NCI-H2227 treated with DMSO at 0.1 percent for 48 hours (cell line): Measurements from ENCODE around the gene IRAG1.

Source experiments
- DNase-seq: peaks from one replicate; lab custom pipeline; 2025; lab: John Stamatoyannopoulos, UW

Gene IRAG1

DNA sequence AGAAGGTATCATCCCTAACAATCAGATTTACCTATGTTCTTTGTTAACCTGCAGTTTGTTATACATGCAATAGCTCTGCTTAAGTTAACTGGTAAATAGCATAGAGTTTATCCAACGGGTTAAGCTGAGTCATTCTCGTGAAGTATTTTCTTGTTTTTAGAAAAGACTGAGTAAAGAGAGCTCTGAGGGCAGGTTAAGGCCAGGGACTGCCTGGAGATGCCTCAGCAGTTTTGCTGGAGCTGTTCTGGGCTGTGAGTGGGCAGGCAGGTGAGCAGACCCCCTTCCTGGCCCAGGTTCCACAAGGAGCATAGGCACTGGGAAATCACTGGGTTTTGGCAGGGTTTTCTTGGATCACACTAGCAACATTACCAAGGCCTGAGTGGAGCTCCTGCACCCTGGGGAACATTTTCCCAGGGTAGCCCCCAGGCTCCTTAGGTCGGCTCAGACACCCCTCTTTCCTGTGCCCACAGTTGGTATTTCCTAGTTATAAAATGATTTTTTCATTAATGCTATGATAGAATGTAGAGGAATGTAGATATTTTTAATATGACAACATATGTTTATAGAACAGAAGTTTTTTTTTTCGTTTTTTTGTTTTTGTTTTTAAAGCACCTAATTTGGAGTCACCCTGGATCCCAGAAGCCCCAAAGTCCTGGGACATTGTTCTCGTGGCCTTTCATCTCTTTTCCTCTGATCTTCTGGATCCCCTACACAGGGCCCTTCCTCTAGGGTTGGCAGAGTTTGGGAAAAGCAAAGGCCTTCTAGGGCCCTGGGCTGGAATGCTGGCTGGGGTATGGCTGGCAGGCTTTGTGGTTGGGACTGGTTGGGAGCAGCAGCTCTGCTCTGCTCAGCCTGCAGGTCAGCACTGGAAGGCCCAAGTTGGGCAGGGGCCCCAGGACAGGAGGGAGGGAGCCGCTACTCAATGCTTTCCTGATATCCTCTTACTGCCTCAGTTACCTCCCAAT, 26.7 kb downstream of the IRAG1 start:
- DNase-seq: no peak

DNA sequence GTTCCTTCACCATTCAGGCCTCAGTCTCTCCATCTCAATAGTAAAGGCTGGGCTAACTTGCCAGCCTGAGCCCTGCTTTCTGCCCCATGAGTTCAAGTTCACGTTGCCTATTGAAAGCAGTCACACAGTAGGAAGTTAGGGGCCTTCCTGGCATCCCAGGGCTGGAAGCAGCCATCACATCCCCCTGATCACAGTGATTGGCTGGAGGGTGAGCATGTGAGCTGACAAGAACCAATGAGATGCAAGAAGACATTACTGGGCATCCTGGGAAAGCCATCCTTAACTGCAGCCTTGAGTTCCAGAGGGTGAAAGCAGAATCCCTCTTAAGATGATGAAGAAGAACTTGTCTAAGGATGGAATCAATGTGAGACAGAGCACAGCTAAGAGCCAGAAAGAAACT, 29.1 kb downstream of the IRAG1 start:
- DNase-seq: no peak

DNA sequence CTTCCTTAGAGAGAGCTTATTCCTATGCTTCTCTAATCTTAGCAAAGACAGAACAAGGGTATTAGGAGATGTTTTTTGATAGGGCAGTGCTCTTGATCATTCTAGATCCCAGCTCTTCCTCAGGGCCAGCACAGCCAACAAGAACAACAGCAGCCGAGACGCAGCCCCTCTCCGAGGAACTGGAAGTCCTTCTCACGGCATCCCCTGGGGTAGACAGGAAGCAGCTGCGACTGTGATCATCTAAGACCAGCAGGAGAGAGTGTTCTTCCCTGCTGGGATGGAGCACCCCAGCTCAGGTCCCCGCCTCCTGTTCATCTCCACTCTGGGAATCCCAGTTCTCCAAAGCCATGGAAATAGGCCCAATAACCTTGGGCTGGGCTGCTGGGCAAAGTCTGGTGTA, 29.6 kb downstream of the IRAG1 start:
- no peak for DNase-seq

DNA sequence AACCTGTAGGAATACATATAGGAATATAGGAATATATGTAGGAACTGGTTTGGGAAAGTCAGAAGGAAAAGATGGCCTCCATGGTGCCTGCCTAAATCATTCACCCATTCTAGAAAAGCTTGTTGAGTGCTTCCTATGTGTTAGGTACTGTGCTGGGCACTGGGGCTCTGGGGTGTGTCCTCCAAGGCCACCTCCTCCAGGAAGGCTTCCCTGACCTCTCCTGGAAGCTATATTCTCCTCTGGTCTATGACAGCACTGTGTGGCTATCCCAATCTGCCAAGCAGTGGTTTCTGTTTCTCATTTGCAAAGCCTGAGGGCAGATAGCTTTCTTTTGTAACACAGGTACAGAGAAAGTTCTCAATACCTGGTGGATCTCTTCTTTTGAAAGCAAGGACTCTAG, 30.2 kb downstream of the IRAG1 start:
- DNase-seq: no peak

DNA sequence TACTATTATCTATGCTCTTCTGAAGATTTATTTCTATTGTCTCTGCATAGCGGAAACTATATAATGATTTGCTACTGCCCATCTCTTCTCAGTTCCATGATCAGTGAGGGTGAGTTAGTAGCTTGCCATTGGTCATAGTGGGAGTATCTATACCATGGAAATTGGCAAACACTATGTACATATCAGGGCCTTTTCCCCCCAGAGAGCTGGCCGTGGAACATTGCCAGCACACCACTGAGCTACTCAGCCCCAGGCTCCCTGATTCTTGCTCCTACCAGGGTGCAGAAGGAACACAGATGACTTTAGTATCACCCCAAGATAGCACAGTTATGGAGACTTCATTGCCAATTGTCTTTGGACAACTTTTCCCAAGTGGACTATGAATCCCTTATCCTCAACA, 33.2 kb downstream of the IRAG1 start:
- no peak for DNase-seq

DNA sequence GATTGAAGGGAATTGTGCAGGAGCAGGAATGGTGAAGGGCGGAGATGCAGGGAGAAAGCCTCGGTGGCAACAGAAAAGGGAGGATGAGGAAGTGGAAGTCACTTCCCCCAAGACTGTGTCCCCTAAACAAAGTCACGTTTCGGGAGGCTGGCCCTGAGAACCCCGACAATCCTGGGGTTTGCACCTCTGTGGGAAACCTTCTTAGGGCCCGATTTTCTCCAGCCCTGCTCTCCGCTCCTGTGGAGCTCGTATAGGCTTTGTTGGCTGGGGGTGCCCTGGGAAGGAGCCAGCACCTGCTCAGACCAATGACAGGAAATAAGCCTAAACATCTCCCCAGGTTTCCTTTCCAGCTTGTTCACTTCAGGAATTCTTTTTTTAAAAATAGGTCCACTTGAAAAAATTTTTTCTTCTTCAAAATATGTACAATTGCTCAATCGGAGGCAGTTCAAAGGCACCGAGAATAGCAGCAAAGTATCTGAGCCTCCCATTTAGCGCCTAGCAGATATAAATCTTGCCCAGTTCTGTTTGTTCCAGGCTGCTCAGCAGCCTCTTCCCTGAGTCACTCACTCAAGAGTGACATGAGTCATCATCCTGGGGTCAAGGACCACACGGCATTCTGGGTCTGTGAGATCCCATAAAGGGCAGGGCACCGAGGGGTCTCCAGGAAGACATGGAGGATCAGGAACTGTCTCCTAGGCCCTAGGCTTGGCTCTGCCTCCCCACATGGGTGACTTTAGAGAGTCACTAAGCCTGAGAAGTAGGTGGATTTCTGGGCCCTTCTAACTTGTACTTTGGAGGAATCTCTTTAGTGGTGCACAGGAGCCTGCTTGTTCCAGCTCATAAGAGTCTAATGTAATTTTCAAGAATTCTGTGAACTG, 34.0 kb downstream of the IRAG1 start:
- no peak for DNase-seq

DNA sequence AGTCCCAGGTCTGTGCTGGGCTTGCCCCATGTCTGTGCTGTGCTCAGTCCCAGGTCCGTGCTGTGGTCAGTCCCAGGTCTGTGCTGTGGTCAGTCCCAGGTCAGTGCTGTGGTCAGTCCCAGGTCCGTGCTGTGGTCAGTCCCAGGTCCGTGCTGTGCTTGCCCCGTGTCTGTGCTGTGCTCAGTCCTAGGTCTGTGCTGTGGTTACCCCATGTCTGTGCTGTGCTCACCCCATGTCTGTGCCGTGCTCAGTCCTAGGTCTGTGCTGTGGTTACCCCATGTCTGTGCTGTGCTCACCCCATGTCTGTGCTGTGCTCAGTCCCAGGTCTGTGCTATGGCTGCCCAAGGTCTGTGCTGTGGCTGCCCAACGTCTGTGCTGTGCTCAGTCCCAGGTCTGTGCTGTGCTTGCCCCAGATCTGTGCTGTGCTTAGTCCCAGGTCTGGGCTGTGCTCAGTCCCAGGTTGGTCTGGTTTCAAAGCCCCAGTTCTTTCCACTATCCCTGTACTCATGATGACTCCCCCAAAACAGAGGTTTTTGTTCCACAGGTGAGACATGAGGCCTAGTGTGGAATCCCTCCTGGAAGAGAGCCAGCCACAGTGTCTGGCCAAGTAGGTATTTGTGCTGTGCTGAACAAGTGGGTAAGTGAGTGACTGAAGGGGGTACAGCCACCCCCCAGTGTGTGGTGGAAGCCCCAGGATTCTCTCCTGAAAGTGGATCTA, 34.8 kb downstream of the IRAG1 start:
- no peak for DNase-seq

DNA sequence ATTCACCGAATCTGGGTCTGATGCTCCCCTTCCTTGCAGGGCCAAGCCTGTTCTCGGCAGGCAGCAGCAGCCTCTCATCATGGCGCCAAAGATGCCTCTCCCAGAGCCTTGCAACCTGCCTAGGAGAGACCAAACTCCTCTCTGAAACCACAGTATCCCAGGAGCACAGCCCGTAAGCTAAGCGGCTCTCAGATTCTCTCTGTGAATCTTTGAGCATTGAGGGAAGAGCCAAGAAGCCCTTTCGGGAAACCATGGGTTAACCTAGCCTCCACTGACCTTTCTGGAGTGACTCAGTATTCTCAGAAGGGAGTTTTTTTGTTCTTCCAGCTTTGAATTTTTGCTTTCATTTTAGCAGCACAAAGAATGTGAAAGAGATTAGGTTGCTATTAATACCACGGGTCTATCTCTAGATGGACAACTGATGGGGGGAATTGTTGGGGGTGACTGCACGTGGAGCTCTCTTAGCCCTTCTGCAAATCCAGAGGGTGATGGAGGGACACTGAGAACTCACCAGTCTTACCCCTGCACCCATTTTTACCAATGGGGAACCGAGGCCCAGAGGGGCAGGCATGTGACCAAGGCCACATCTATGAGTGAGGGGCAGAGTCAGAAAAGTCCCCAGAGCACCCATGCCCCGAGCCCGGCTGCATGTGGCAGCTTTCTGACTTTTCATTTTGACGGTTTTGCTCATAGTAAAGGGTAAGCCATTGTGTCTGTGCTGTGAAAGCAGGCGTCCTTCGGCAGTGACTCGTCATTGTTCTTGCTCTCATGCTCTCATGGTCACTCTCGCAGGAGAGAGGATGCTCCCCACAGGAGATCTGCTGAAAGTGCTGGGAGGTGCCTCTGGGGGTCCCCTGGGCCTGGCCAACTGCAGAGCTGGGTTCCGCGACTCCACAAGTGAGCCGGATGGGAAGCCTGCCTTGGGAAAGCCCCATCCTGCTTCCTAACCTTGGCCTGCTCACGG, 36.0 kb downstream of the IRAG1 start:
- DNase-seq: no peak

DNA sequence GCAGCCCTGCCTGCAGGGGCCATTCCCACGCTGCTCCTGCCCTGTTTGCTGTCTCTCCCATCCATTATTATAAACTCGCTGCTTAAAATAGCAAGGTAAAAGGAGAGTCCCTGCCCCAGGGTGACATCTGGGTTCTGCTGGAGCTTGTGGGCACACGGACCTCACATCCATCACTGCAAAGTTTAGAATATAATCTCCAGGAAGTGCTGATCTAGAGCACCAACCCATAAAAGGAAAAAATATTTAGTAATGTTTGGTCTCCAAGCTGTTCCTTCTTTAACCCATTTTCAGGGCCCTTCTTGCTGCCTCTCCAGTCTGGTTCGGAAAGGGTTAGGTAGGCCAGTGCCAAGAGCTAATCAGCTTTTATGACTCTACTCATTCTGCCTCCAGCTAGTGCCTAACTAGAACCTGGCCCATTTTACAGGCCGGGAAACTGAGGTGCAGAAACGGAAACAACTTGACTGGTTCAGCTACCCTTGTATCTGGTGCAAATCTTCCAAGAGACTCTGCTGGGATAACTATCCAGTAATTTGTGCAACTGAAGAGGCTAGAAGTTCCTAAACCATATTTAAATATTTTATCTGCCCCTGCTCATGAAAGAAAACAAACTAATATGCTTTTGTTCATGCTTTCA, 37.5 kb downstream of the IRAG1 start:
- no peak for DNase-seq

DNA sequence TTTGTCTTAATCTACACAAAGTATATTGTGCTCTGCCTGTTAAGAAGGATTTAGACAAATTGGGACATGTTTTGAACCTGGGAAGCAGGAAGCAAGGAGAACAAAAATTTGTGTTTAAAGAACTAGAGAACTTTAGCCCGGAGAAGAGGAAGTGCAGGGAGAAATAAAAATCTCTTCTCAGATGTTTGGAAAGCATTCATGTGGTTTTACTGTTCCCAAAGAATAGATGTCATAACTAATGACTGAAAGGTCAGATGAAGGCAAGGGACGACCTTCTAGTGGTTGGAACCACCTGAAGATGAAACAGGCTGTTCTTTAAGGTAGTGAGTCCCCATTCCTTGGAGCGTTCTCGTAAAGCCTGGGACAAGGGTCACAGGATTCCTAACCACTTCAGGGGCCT, 38.3 kb downstream of the IRAG1 start:
- DNase-seq: no peak

DNA sequence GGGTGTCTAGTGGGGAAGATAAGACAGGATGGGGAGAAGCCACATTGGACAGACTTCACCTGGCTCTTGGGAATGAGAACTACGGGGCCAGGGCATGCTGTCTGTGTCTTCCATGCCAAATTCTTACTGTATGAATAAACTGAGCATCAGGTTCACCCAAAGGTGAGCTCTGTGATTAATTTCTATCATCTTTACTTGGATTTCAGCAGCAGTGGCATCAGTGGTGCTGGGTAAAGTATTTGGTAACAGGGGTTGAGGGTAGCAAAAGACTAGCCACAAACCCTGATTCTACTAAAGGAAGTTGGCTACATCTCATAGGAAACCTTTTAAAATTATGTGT, 38.8 kb downstream of the IRAG1 start:
- DNase-seq: no peak

DNA sequence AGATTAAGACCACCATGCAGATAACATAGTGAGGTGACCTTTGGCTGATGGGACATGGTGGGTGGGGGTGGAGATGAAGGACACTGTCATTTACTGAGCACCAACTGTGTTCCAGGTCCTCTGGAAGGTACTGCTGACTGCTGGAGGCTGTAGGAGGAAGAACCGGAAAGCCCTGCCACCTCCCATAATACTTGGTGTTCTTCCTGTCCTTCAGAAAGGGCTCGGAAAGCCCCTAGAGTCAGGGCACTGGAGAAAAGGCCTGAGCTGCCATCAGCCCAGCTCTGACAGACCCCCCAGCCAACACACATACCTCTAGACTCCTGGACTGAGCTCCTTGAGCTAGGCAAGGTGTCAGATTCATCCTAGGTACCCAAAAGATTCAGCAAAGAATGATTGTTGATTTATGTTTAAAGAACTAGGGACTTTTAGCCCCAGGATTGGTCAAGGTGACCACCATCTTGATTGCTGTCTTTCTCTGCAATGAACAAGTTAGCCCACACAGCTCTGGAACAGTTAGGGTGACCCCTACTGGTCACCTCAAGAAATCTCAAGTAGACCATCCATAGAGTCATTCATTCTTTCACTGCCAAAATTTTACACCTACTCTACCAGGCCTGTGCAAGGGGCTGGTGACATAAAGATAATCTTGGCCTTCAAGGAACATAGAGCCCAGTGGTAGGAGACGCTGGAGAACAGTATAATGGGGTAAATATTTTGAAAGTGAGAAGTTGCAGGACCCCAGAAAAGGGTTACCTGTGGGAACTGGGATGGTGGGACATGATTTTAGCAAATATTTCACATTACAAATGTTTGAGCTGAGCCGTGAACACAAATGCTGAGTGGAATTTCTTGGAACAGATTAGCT, 39.4 kb downstream of the IRAG1 start:
- DNase-seq: peak; percentile 10

DNA sequence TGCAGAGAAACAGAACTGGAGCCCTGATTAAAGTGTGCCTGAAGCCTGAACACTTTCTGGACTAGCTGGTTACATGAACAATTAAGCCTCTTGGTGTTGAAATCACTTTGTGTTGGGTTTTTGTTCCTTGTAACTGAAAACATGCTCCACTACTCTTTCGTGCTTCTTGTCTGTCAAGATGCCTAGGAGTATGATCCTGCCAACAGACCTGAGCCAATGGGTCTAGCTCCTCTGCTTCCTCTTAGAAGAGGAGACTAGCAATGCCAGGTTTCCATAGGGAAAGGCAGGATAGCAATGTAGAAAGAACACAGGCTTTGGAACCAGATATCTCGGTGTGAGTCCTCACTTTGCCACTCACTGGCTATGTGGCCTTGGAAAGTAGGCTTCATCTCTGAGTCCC, 40.3 kb downstream of the IRAG1 start:
- DNase-seq: no peak

DNA sequence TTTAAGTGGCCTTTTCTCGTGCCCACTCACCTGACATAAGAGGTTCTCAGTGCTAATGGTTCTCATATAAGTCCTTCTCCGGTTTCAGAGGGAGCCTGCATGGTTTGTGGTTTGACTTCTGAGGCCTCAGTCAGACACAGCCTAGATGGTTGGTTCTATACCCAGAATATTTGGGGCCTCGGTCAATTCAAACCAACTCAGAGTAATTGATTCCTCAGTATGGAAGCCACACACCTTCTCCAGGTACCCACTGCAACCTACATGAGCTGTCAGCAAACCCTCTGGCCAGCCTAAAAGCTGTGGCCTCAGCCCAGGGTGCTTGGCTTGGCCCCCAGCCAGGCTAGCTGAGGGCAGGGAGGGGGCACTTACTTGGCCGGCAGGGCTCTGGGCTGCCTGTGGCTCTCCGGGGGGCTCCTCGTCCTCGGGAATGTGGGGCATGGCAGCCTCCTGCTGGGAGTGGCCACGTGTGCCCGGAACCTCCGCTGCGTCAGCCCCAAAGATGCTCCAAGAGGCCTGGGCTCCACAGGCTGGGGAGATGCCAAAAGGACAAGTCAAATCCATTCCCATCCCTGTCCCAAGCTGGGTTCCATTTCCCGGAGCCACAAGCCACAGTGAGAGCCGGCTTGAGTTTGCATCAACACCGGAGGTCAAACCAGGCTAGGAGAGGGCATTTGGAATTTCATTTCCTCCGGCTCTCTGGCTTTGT, 41.7 kb downstream of the IRAG1 start:
- no peak for DNase-seq

DNA sequence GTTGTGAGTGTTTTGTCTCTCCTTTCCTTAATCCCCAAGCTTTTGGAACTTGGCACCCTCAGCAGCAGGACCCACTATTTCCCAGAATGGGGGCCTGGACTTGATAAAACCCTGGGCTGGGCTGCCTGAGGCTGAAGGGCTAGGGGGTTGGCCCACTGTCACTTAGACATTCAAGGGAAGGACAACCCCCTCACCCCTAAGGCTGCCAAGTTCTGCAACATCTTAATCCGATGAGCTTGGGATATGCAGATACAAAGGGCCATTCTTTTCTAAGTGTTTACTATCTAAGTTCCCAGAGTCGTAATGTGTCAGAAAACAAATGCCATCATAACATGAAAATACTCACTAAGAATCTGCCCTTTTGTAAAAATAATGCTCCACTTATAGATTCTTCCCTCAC, 42.9 kb downstream of the IRAG1 start:
- no peak for DNase-seq

DNA sequence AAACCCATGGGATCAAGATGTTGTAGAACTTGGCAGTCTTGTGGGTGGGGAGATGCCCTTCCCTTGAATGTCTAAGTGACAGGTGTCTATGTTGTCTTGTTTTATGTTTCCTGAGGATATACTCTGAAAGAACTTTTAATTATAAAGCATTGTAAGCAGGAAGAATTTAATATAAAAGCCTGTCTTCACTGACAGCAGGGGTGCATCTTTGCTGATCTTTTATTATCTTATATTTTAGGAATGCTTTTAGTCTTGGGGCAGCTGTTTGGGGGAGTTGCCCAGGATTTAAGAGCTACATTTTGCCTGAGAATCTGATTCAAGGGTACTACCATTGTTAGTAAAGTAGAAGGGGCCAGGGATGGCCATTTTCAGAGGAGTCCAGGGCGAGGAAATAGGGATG, 43.4 kb downstream of the IRAG1 start:
- no peak for DNase-seq

DNA sequence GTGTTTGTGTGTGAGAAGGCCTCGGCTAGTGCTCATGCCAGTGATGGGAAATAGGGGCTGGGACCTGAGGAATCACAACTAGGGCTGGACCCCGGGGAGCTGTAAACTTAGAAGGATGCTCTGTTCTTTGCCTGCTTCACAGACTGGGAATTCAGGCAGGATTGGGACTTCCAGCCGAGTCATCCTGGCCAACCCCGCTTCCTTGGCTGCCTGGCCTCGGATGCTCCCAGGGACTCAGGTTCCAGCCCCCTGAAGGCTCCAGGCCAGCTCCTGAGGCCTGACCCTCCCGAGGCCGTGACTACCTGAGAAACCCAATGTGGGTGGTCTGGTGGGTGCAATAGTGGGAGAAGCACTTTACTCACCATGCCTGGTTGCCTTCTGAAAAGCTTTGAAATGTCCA, 44.7 kb downstream of the IRAG1 start:
- DNase-seq: no peak

DNA sequence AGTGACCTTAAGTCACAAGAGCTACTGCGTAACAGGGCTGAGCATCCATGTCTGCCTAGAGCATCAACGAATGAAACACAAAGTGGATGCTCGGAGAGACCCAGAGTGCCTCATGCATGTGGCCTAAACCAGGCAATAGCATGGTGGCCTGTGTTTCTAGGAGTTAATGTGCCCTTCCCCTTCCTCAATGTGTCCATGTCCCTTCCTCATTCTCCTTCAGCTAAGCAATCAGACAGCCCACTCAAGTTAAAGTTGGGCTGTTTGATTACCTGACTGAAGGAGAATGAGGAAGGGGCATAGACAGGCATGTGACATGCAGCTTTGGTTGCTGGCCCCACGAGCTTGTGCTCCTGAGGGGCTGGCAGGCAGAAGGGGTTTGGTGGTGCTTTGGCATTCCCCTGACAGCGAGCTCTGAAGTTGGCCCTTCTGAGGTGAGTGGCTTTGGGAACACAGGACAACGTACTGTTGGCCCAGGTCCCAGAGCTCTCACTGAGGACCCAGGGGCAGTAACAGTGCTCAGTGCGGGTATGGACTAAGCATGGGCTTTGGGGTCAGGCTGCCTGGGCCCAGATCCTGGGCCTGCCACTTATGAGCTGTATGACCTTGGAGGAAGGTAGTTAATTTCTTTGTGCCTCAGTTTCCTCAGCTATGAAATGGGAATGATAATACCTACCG, 46.7 kb downstream of the IRAG1 start:
- no peak for DNase-seq

DNA sequence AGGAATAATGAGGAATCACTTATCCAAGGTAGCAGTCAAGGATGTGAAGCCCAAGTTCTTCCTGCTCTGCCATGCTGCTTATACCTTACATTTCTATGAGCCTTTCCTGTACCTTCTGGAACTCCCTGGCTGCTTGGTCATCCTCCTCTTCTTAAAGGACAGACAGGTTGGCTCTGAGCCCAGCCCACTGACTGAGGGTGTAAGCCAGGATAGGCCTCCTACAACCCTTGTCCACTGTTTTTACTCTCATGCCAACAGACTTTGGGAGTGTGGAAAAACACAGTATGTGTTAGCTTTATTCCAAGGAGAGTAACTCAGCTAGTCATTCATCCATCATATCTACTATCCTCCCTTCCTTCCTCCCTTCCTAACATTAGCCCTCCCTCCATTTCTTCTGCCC, 47.5 kb downstream of the IRAG1 start:
- no peak for DNase-seq
